IPS-11a (cell line): Measurements from ENCODE around the gene IVD.

Source experiments
- H3K4me3 ChIP-seq: one replicate; pipeline ENCODE4 v1.5.1; 2013; ENCODE audit warnings: low read depth, low read length, control low read depth

IVD gene

DNA sequence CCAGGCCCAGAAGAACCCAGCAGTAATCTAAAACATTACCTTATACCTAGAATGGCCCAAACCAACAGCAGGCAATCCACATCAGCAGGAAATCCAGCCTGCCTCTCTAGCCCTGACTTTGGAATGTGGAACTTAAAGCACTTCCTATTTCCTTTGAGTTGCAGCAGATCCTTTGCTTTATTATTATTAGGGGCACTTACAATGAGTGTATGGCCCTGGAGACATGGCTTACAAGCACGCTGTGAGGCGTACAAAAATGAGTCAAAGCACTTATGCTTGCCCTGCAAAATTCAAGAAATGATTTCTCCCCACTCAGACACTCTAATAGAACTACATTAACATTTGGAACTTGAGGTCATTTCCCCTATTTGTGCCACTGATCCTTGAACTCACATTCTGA, 32.6 kb upstream of the IVD start:
- no peak overlapping the region for H3K4me3 ChIP-seq

- H3K4me3 ChIP-seq: no peak overlapping the region
Observed at GRCh38 chr15:40377606-40378005, 28.0 kb upstream of the IVD start.

DNA sequence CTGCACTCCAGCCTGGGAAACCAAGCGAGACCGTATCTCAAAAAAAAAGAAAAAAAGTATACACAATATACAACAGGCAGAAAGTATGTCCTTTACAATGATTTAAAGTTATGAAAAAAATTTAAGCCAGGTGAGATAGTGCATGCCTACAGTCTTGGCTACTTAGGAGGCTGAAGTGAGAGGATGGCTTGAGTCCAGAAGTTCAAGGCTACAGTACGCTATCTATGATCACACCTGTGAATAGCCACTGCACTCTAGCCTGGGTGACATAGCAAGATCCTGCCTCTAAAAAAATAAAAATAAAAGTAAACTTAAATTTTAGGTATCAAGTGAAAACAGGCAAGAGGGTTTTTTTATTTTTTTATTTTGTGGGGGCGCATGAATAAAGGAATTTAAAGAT, 26.2 kb upstream of the IVD start:
- H3K4me3 ChIP-seq: no peak overlapping the region

DNA sequence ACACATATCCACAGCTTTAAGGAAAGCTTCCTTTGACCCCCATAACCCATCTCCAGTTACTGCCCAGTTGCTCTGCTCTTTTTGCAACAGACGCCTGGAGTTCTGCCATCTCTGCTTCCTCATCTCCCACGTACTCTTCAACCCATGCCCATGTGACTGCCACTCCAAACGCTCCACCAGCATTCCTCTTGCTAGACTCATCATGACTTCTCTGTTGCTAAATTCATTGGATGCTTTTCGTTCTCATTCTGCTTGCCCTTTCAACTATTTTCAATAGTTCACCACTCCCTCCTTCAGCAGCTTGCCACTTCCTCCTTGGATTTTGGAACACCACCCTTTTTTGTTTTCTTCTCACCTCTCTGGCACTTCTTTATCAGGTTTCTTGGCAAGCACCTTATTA, 25.7 kb upstream of the IVD start:
- no peak overlapping the region for H3K4me3 ChIP-seq

DNA sequence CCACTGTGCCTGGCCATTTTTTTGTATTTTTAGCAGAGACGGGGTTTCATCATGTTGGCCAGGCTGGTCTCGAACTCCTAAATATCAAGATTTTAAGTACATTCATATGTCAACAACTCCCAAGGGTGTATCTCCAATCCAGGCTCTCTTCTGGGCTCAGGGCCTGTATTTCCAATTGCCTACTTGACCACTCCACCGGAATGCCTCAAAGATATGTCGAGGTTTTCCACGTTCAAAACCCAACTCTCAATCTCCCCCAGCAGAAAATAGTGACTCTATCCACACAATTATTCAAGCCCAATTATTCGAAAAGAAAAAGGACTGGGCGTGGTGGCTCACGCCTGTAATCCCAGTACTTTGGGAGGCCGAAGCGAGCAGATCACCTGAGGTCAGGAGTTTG, 25.0 kb upstream of the IVD start:
- H3K4me3 ChIP-seq: no peak overlapping the region

- H3K4me3 ChIP-seq: peak overlapping the region; percentile 13
Observed at GRCh38 chr15:40381818-40382529, 23.6 kb upstream of the IVD start.

- peak within 1 kb of the TSS; percentile 94 for H3K4me3 ChIP-seq
Observed at GRCh38 chr15:40382580-40383456, 22.8 kb upstream of the IVD start, which contains the start of gene KNSTRN. KNSTRN (plus strand) TSS chr15:40382721; CDS start chr15:40382836, 115 bp downstream.

DNA sequence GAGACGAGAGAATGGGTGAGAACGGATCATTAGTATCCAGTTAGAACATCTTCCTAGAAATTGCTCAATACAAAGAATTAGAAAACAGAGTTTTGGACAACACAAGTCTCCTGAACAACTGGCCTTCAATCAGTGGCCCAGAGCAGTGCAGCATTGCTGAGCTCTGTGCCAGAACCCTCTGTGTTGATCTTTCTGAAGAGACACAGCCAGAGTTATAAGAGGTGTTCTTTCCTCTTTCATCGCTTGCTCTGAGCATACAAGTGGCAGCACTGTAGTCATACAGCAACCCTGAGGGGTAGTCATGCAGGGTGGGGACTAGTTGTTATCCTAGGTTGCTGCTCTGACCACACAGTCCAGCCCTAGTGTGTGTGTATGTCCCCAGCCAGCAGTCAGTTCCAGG, 19.1 kb upstream of the IVD start:
- no peak overlapping the region for H3K4me3 ChIP-seq

GRCh38 chr15:40388941-40389823, 16.4 kb upstream of the IVD start:
- H3K4me3 ChIP-seq: no peak overlapping the region

DNA sequence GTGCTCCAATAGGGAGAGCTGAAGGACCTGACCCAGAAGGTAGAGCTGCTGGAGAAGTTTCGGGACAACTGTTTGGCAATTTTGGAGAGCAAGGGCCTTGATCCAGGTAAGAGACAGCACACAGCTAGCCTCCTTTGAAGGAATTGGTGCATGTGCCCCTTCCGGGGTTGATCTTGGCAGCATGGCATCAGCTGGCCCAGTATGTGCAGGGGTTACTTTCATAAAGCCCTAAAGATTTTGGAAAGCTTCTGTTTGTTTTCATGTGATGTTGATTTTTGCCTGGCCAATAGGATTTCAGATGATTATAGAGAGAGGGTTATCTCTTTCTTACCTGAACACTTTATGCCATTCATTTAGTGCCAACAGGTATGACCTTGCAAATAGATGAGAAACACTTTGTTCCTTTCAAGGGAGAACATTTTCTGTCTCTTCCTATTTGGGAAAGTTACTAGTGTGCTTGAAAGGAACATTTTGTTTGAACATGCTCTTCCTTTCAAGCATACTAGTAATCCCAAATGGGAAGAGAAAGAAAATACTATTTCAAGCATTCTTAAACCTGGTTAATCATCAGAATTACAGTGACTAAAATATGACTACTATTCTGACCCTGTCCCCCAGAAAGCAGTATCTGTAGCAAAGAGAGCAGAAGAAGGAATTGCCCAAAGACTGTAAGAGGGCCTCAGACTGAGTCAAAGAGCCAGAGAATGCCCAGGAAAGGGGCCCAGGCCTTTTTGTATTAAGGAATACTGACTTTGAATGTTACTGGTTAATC, 15.6 kb upstream of the IVD start:
- H3K4me3 ChIP-seq: no peak overlapping the region

GRCh38 chr15:40392986-40393948, 12.3 kb upstream of the IVD start:
- H3K4me3 ChIP-seq: no peak overlapping the region

DNA sequence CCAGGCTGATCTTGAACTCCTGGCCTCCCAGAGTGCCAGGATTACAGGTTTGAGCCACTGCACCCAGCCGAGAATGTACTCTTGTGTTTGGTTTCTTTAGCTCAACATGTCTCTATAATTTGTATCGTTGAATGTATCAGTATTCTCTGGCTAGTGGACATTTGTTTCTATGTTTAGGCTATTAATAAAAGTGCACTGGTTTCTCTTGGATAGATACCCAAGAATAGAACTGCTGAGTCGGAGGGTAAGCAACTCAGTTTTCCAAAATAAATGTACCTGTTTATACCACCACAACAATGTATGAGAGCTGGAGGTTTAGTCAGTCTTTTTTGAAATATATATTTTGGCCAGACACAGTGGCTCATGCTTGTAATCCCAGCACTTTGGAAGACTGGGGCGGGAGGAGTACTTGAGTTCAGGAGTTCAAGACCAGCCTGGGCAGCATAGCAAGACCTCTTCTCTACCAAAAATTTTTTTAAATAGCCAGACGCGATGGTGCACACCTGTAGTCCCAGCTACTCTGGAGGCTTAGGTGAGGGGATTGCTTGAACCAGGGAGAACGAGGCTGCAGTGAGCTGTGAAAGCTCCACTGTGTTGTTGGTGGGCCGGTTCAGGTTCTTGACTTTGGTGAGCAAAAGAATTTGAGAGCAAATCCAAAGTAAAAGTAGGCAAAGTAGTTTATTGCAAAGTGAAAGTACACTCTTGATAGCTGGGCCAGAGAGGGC, 7.7 kb upstream of the IVD start:
- no peak overlapping the region for H3K4me3 ChIP-seq

- H3K4me3 ChIP-seq: no peak overlapping the region
Observed at GRCh38 chr15:40398413-40398873, 7.2 kb upstream of the IVD start.

- no peak overlapping the region for H3K4me3 ChIP-seq
Observed at GRCh38 chr15:40399370-40399769, 6.2 kb upstream of the IVD start.

DNA sequence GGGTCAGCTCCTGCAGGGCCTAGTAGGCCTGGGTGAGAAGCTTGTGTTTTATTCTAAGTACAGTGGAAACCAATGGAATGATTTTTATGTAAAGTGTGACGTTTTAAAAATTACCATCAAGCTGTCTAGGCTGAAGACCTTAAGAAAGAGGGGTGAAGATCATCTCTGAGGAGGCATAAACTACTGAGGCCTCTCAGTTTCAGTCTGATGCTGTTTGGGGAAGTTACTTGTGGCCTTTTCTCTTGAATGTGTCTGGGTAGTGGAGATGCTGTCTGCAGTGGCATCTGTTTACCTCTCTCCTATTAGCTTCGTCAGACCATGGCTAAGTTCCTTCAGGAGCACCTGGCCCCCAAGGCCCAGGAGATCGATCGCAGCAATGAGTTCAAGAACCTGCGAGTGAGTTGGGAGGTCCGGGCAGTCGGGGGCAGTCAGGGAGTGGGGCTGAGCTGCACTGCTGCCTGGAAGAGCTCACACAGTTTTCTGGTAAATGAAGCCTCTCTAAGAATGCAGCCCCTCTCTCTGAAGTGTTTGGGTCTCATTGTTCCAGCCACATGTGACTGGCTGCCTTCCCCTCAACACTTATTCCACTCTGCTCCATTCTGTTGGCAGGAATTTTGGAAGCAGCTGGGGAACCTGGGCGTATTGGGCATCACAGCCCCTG, 1.9 kb downstream of the IVD start:
- H3K4me3 ChIP-seq: no peak overlapping the region

DNA sequence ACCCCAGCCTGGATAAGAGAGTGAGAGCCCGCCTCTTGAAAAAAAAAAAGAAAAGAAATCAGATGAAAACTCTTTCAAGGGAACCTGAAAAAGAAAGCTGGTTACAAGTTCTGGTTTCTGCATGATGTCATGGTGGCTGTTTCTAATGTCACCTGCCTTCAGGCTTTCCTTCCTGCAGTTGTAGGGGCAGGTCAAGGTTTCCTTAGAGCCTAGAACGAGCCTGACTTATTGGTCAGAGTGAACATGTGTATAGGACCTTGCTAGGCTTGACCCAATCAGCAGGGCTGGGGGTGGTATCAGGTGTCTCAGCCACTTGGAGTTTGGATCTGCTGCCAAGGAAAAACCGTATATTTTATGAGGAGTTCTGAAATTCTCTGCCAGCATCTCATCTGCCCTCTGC, 3.8 kb downstream of the IVD start:
- H3K4me3 ChIP-seq: no peak overlapping the region

DNA sequence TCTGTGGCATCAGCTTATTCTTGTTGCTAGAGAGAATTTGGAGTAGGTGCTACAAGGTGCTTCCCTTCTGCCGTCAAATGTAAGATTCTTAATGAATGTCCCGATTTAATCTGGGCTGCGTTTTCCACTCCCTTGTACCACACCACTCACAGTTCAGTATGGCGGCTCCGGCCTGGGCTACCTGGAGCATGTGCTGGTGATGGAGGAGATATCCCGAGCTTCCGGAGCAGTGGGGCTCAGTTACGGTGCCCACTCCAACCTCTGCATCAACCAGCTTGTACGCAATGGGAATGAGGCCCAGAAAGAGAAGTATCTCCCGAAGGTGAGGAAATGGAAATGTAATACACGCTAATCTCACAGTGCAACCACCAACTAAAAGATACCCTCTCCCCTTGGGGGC, 4.9 kb downstream of the IVD start:
- no peak overlapping the region for H3K4me3 ChIP-seq

DNA sequence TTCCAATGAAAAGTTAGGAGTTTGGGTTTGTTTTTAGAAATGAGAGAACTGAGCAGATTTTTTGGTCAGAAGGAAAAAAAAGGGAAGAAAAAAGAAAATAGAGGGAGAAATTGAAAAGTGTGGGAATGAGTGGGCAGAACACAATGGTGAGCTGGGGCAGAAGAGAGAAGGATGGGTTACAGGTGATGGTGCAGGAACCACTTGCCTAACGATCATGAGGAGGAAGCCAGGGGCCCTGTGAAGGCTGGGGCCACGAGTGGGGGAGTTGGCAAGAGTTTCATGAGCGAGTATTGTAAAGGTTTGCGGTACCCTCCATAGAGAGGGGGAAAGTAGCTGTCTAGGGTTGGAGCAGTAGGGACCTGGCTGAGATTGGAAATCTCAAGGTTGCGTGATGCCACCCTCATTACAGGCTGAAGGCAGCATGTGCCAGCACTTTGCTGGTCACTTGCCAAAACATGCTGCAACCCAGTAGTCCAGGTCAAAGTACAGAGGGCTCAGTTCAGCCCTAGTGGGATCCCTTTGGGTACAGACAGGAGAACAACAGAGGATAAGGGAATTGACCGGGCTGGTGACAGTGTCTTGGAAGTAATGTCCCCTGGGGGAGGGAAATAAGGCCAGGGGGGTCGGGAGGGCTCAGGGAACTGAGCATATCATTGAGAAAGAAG, 6.6 kb downstream of the IVD start:
- H3K4me3 ChIP-seq: no peak overlapping the region
